Stomach (tissue), 9 donors: Measurements from ENCODE around the gene COL13A1. TPM values are rescaled to one million over a fixed set of nuclear protein-coding genes. Genes with fewer than 3 reads are reported as not detected.
A peak's percentile ranks its signal among the peaks of the same experiment; 100 is the strongest.

ENCODE experiments used
- DNase-seq, 2 donors: peaks; one replicate each; pipeline versions ENCODE4 v3.0.0 to v3.0.0-alpha.2; 2013 to 2019
- H3K27ac ChIP-seq, 5 donors: fragments of 200-600 bp in 4 of 5; sonication (generic) in 4 of 5; one replicate each; pipeline ENCODE4 v1.5.1; 2013 to 2019; ENCODE audit warnings: mild to moderate bottlenecking in 1 of 5, moderate library complexity in 1 of 5
- H3K27me3 ChIP-seq, 3 donors: fragments of 200-600 bp; sonication (generic); one replicate each; pipeline ENCODE4 v1.5.1; 2017 to 2019; ENCODE audit warnings: mixed run types in 1 of 3
- H3K36me3 ChIP-seq, 4 donors: fragments of 200-600 bp; sonication (generic); 1 replicate in 3 of 4; 2 replicates in 1 of 4; pipeline ENCODE4 v1.5.1; 2016 to 2019
- H3K4me1 ChIP-seq, 4 donors: fragments of 200-600 bp; sonication (generic); one replicate each; pipeline ENCODE4 v1.5.1; 2016 to 2019
- H3K4me3 ChIP-seq, 4 donors: fragments of 200-600 bp; sonication (generic) in 3 of 4; one replicate each; pipeline ENCODE4 v1.5.1; 2016 to 2019; ENCODE audit warnings: mild to moderate bottlenecking in 1 of 4
- H3K9me3 ChIP-seq, 4 donors: fragments of 200-600 bp; sonication (generic); one replicate each; pipeline ENCODE4 v1.5.1; 2016 to 2019
- CTCF ChIP-seq, 7 experiments: fragments of 450-650 bp in 4 of 7; fragments of 200-600 bp in 3 of 7; sonication (generic) in 3 of 7; IDR thresholded peaks; one replicate each; pipeline ENCODE4 v1.5.1; 2016 to 2019; ENCODE audit warnings: antibody characterized with exemption in 7 of 7, control low read depth in 2 of 7, mild to moderate bottlenecking in 1 of 7
- EP300 ChIP-seq: sonication (generic); formaldehyde crosslinking; IDR thresholded peaks from one replicate; pipeline ENCODE4 v1.6.1; 2017; ENCODE audit warnings: antibody characterized with exemption
- POLR2A ChIP-seq, 4 donors: fragments of 450-650 bp; IDR thresholded peaks; one replicate each; pipeline ENCODE4 v1.6.1; 2016; ENCODE audit warnings: antibody characterized with exemption in 4 of 4, control low read depth in 2 of 4, mild to moderate bottlenecking in 1 of 4, moderate library complexity in 1 of 4
- POLR2AphosphoS5 ChIP-seq, 3 donors: sonication (generic); formaldehyde crosslinking; IDR thresholded peaks; one replicate each; pipeline ENCODE4 v1.6.1; 2016; ENCODE audit warnings: antibody characterized with exemption in 3 of 3
- WGBS, 5 donors: extraction: QIAGEN DNeasy Blood & Tissue Kit in 3 of 5; methylation state at CpG; one replicate each; pipeline versions ENCODE4 v1.1.5 to v1.1.7; 2013 to 2018; 5-methylcytosine and 5-hydroxymethylcytosine counted together
- intact Hi-C: fragments of 100-400 bp; cut with DNase I; formaldehyde crosslinking; loops from one replicate; pipeline ENCODE4 v1.15.1; 2023; ENCODE audit warnings: low total_unique reads
- polyA plus RNA-seq, 3 donors: library from polyadenylated mRNA; stranded (reverse); fragments of 200-250 nt; gene quantifications; one replicate each; pipeline ENCODE4 v1.2.3, GENCODE V29; 2013
- total RNA-seq, 5 donors: library from RNA; depleted of rRNA; stranded (reverse); fragments of >200 nt; gene quantifications; one replicate each; pipeline versions ENCODE4 v1.1.0 to v1.2.3, GENCODE V29; 2014 to 2016
- donor health status: healthy with polysubstance abuse.
- donor health status: Bipolar disorder and iron deficiency.
- donor health status: healthy.

The COL13A1 gene
- total and polyA plus RNA-seq, 8 donors: 0.58 to 9.9 (median 6.9) TPM

DNA sequence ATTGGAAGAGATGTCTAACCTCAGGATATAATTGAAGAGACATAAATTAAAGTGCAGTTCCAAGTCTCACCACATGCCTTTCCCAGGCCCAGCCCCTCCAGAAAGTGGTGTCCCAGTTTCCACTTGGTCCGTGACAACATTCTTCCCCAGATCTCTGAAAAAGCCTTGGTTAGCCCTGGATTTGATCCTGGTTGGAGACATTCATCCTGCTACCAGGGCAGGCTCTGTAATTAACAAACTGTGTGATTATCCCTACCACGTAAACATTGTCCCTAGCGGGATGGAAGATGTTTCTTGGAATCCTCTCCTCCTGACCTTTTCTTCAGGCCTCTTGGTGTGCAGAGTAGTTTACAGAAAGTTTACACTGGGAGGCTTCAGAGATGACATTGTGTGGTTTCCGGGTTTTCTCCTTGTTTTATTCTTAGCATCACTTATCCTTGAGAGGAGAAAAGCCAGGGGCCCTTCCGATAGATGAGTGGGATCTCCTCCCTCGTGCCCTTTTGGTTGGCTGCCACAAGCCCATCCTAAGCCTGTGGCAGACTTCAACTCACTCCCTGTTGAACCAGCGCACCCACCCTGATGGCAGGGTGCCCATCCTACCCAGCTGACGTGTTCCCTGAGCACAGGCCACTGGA is 83.8 kb downstream of the COL13A1 start:
- intact Hi-C loops: no loop called here
- peak overlapping the region in 1 of 5 donors; percentile 6 for H3K27ac ChIP-seq
- 56 to 71% (median 66%) methylated on average over 8 of the region's 8 CpGs for WGBS, 5 donors
- TF ChIP-seq CTCF (IDR thresholded peaks at IDR 0.05) (peak in 4 of 7 experiments; percentile 12 to 44 (median 24)), POLR2AphosphoS5 (IDR thresholded peaks at IDR 0.05) (no peak), EP300 (no peak), POLR2A (IDR thresholded peaks at IDR 0.05) (no peak)
- peak in 1 of 2 donors; percentile 40 for DNase-seq
- peaks cover 0 to 9% (median 2%) of the 10 kb centered on the region in 4 donors for H3K4me1 ChIP-seq
- H3K27me3 ChIP-seq: peaks cover 0 to 10% (median 5%) of the 10 kb centered on the region in 3 donors
- no peaks in the 10 kb centered on the region for H3K9me3 ChIP-seq
- H3K36me3 ChIP-seq: no peaks in the 10 kb centered on the region
- no peak overlapping the region for H3K4me3 ChIP-seq

DNA sequence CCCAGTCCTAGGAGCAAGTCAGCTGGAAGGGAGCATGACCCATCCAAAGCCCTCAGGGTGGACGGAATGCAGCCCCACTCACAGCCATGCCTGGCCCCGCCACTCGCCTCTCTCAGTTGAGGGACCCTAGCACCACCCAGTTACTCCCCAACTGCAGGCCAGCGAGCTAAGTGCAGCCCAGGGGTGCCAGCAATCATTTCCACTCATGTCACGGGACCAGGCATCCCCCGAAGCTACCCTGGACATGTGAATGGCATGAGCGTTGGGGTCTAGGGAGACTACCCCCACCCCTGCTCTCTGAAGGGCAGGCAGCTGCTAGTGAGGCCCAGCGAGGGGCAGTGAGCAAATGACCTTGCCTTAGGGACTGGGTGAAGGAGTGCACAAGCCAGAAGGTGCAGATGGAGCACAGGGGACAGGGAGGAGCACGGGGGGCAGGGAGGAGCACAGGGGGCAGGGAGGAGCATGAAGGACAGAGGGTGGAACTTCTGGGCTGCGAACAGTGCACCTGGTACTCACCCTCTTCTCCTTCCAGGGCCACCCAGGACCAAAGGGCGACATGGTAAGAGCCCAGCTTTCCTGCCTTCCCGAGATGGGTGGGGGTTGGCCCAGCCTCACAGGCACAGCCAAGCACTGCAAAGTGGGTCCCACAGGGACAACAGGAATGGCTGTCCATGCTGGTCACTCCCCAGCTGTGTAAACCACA is 87.3 kb downstream of the COL13A1 start:
- H3K27ac ChIP-seq: no peak overlapping the region
- H3K27me3 ChIP-seq: no peaks in the 10 kb centered on the region
- no peaks in the 10 kb centered on the region for H3K36me3 ChIP-seq
- 76 to 88% (median 86%) methylated on average over 12 of the region's 12 CpGs for WGBS, 5 donors
- peaks cover 0 to 5% (median 2%) of the 10 kb centered on the region in 4 donors for H3K4me1 ChIP-seq
- H3K9me3 ChIP-seq: no peaks in the 10 kb centered on the region
- intact Hi-C loops: no loop called here
- no peak overlapping the region for H3K4me3 ChIP-seq
- no peak for TF ChIP-seq POLR2A (IDR thresholded peaks at IDR 0.05)
- no peak for TF ChIP-seq POLR2AphosphoS5 (IDR thresholded peaks at IDR 0.05)
- TF ChIP-seq EP300: no peak
- TF ChIP-seq CTCF (IDR thresholded peaks at IDR 0.05): no peak
- DNase-seq: no peak

DNA sequence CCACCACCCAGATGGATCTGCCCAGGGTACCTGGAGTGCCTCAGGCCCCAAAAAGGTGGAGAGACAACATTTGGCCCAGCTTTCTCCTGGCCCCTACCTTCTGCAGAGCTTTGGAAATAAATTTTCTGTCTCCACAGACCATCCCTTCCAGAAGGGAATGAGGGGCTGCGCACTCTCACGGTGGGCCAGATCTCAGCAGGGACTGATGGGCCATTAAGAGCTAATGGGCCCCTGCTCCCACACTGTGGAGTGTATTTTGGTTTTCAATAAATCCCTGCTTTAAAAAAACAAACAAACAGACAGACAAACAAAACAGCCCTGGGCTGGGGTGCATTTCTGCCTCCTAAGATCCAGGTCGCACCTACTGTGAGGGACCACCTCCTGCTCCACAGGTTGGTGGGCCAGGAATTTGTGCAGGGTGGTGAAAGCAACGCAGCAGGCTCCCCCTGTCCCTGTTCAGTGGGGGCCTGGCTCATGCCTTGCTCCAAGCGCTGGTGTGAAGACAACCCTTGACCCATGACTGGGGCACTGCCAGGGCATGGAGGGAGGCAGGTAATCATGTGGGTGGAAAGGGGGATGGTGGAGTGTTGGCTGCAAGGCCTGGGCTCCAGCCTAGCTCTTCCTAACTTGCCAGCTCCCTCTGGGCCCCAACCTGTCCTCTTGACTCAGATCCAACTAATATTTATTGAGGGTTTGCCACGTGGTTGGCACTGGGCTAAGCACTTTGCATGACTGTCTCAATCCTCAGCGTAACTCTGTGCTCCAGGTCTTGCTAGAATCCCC is 88.5 kb downstream of the COL13A1 start:
- Histone ChIP-seq H3K27ac (no peak overlapping the region), H3K4me3 (no peak overlapping the region), H3K4me1 (peaks cover 0 to 4% (median 2%) of the 10 kb centered on the region in 4 donors), H3K27me3 (no peaks in the 10 kb centered on the region), H3K9me3 (no peaks in the 10 kb centered on the region), H3K36me3 (no peaks in the 10 kb centered on the region)
- intact Hi-C loops: no loop called here
- 55 to 68% (median 63%) methylated on average over 7 of the region's 7 CpGs for WGBS, 5 donors
- DNase-seq: peak in 1 of 2 donors; percentile 63
- TF ChIP-seq CTCF (IDR thresholded peaks at IDR 0.05) (no peak), POLR2A (IDR thresholded peaks at IDR 0.05) (no peak), POLR2AphosphoS5 (IDR thresholded peaks at IDR 0.05) (no peak), EP300 (no peak)

DNA sequence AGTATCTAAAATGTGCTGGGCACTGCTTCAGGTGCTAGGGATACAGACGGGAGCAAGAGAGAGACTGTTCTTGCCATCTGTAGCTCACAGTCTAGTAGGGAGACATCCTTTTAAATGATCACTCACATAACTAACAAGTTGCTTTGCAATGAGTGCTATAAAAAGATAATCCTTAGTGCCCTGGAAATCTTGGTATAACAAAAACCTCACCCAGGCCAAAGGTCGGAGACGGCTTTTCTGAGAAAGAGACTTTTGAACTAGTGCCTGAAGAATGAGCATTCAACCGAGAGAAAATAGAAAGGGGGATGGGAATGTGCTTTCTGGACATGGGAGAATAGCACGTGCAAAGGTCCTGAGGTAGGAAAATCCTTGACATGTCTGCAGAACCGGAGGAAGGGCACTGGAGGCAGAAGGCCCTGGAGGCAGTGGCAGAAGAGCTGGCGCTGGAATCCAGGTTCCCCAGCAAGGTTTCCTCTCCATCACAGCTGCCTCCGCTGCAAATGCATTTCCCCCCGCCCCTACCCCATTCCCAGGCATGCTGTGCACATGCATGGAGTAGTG is 89.4 kb downstream of the COL13A1 start:
- Histone ChIP-seq H3K4me3 (no peak overlapping the region), H3K27ac (no peak overlapping the region), H3K36me3 (no peaks in the 10 kb centered on the region), H3K9me3 (no peaks in the 10 kb centered on the region), H3K4me1 (no peaks in the 10 kb centered on the region), H3K27me3 (no peaks in the 10 kb centered on the region)
- WGBS, 5 donors: 84 to 91% (median 86%) methylated on average over 9 of the region's 9 CpGs
- intact Hi-C loops: no loop called here
- no peak for DNase-seq
- TF ChIP-seq POLR2AphosphoS5 (IDR thresholded peaks at IDR 0.05) (no peak), EP300 (no peak), CTCF (IDR thresholded peaks at IDR 0.05) (no peak), POLR2A (IDR thresholded peaks at IDR 0.05) (no peak)
